ENCODE data around the gene NEUROG2.

DNA sequence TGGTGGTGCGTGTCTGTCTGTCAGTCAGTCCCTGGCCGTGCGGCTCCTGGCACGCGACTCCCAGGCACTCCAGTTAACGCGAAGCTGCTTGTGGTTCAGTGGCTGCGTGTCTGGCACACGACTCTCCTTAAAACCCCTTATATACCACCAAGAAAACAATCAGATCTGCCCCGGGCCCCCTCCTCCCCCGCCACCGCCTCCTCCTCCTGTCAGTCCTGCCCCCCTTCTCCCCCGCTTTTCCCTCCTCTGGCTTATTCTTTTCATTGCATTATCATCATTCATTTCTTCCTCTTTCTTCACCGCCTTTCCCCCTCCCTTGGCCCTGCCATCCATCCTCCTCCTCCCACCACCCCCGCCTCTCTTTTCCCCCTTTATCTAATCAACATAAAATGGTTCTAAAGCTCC is at the start of gene NEUROG2:
- TF ChIP-seq, protein P1, sequence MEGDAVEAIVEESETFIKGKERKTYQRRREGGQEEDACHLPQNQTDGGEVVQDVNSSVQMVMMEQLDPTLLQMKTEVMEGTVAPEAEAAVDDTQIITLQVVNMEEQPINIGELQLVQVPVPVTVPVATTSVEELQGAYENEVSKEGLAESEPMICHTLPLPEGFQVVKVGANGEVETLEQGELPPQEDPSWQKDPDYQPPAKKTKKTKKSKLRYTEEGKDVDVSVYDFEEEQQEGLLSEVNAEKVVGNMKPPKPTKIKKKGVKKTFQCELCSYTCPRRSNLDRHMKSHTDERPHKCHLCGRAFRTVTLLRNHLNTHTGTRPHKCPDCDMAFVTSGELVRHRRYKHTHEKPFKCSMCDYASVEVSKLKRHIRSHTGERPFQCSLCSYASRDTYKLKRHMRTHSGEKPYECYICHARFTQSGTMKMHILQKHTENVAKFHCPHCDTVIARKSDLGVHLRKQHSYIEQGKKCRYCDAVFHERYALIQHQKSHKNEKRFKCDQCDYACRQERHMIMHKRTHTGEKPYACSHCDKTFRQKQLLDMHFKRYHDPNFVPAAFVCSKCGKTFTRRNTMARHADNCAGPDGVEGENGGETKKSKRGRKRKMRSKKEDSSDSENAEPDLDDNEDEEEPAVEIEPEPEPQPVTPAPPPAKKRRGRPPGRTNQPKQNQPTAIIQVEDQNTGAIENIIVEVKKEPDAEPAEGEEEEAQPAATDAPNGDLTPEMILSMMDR (IDR thresholded peaks at IDR 0.05; ENCODE audit: borderline replicate concordance, extremely low read depth, low read length, poor library complexity, severe bottlenecking): no peak
- TF ChIP-seq EZH2 (IDR thresholded peaks at IDR 0.05; ENCODE audit: borderline replicate concordance, low read depth, low read length, severe bottlenecking): no peak

Data from DND-41 (cell line).